Endothelial cell of umbilical vein (primary cell): ENCODE data around the gene TP53. TPM values are rescaled to one million over a fixed set of nuclear protein-coding genes. Genes with fewer than 3 reads are reported as not detected.

Source experiments
- BruUV-seq: library from RNA; stranded (reverse); fragments of 400-500 nt; replicated peaks from 2 replicates; lab custom pipeline; 2021; lab: Mats Ljungman, UMichigan
- CTCF ChIA-PET: fragments of 300-600, 350-600 bp; sonication (Branson Sonifier 250); formaldehyde crosslinking; loops from one replicate; lab custom pipeline; 2021; ENCODE audit warnings: antibody characterized with exemption, inconsistent platforms; lab: Charles Lee
- POLR2A ChIA-PET: fragments of 300-600, 350-600 bp; sonication (Branson Sonifier 250); formaldehyde crosslinking; loops from one replicate; lab custom pipeline; 2021; ENCODE audit warnings: antibody characterized with exemption, inconsistent platforms; lab: Charles Lee
- DNase-seq: peaks from one replicate; pipeline ENCODE4 v3.0.0-alpha.2; 2011; ENCODE audit warnings: low read depth, low spot score
- FAIRE-seq: peaks from 2 replicates; lab custom pipeline; 2011; peaks lifted over from hg19 to GRCh38; lab: Jason Lieb, UNC
- H2AFZ ChIP-seq: 2 replicates; pipeline ENCODE4 v1.6.0; 2012; ENCODE audit warnings: low read depth, low read length, control low read depth, inconsistent platforms
- H3K27ac ChIP-seq: 2 replicates; pipeline ENCODE4 v1.5.1; 2011; ENCODE audit warnings: low read depth, mild to moderate bottlenecking, control low read depth, low read length, moderate library complexity; ENCODE audit not compliant: insufficient read depth
- H3K27me3 ChIP-seq, 2 experiments: 2 replicates each; pipeline versions ENCODE4 v1.6.0 to v1.6.1; 2011; ENCODE audit warnings: low read length in 2 of 2, mixed read lengths in 1 of 2; ENCODE audit not compliant: control insufficient read depth in 2 of 2, insufficient read depth in 2 of 2
- H3K36me3 ChIP-seq, 2 experiments: 2 replicates in 1 of 2; 3 replicates in 1 of 2; pipeline ENCODE4 v1.5.1; 2011; ENCODE audit warnings: low read length in 2 of 2, mild to moderate bottlenecking in 1 of 2, moderate library complexity in 1 of 2; ENCODE audit not compliant: control insufficient read depth in 2 of 2, insufficient read depth in 2 of 2; ENCODE audit errors: extremely low read depth in 1 of 2
- H3K4me1 ChIP-seq: 3 replicates; pipeline ENCODE4 v1.5.1; 2011; ENCODE audit warnings: mild to moderate bottlenecking, low read length; ENCODE audit not compliant: control insufficient read depth, insufficient read depth; ENCODE audit errors: extremely low read depth
- H3K4me2 ChIP-seq: 2 replicates; pipeline ENCODE4 v1.6.1; 2011; ENCODE audit warnings: low read length, control low read depth, mixed read lengths; ENCODE audit not compliant: insufficient read depth
- H3K4me3 ChIP-seq, 3 experiments: fragments of 200-600 bp in 1 of 3; sonication (generic), shearing (Covaris generic) in 1 of 3; replicated peaks in 1 of 3; 2 replicates each; pipeline ENCODE4 v1.5.1; 2011 to 2016; ENCODE audit warnings: control low read depth in 3 of 3, low read length in 3 of 3, mild to moderate bottlenecking in 2 of 3, inconsistent platforms in 1 of 3, low read depth in 1 of 3, moderate library complexity in 1 of 3; ENCODE audit not compliant: insufficient read depth in 1 of 3
- H3K79me2 ChIP-seq: 2 replicates; pipeline ENCODE4 v1.6.0; 2012; ENCODE audit warnings: low read length, inconsistent platforms; ENCODE audit not compliant: control insufficient read depth, insufficient read depth
- H3K9ac ChIP-seq: replicated peaks from 2 replicates; pipeline ENCODE3; 2011; ENCODE audit warnings: low read length, control low read depth; ENCODE audit not compliant: insufficient read depth; ENCODE audit errors: extremely low read depth
- H3K9me1 ChIP-seq: replicated peaks from 3 replicates; pipeline ENCODE4 v1.6.0; 2011; ENCODE audit warnings: mild to moderate bottlenecking, low read length; ENCODE audit not compliant: control insufficient read depth, insufficient read depth; ENCODE audit errors: extremely low read depth
- H3K9me3 ChIP-seq: replicated peaks from 2 replicates; pipeline ENCODE4 v1.5.1; 2012; ENCODE audit warnings: low read length, inconsistent platforms; ENCODE audit not compliant: control insufficient read depth, insufficient read depth
- H4K20me1 ChIP-seq: replicated peaks from 2 replicates; pipeline ENCODE3; 2011; ENCODE audit warnings: mild to moderate bottlenecking, low read length; ENCODE audit not compliant: control insufficient read depth, insufficient read depth; ENCODE audit errors: extremely low read depth
- EZH2 ChIP-seq: IDR thresholded peaks from 2 replicates; pipeline ENCODE4 v1.6.1; 2012; ENCODE audit warnings: borderline replicate concordance, low read depth, mild to moderate bottlenecking, moderate library complexity, low read length, inconsistent platforms; ENCODE audit not compliant: severe bottlenecking
- FOS ChIP-seq: IDR thresholded peaks from 2 replicates; pipeline ENCODE4 v1.6.1; 2011; ENCODE audit warnings: mild to moderate bottlenecking, low read length, moderate library complexity, borderline replicate concordance; ENCODE audit not compliant: insufficient read depth
- GATA2 ChIP-seq: IDR thresholded peaks from 2 replicates; pipeline ENCODE4 v1.7.0; 2011; ENCODE audit warnings: low read depth, mild to moderate bottlenecking, moderate library complexity, mixed read lengths, low read length; ENCODE audit not compliant: insufficient read length, insufficient read depth
- JUN ChIP-seq: IDR thresholded peaks from 2 replicates; pipeline ENCODE4 v1.6.1; 2011; ENCODE audit warnings: borderline replicate concordance, low read depth; ENCODE audit not compliant: insufficient read length, insufficient read depth
- MYC ChIP-seq: IDR thresholded peaks from one replicate; pipeline ENCODE4 v1.6.1; 2011; ENCODE audit warnings: mild to moderate bottlenecking, low read depth, low read length
- POLR2A ChIP-seq: IDR thresholded peaks from 2 replicates; pipeline ENCODE4 v1.6.1; 2012; ENCODE audit warnings: low read depth, mild to moderate bottlenecking, control low read depth, low read length
- POLR2AphosphoS5 ChIP-seq: IDR thresholded peaks from 2 replicates; pipeline ENCODE4 v1.6.1; 2012; ENCODE audit warnings: low read depth, mild to moderate bottlenecking, control low read depth, low read length, moderate library complexity; ENCODE audit not compliant: insufficient read depth
- dilution Hi-C: fragments of 300-500 bp; cut with MboI; formaldehyde crosslinking; loops from one replicate; pipeline ENCODE4 v1.15.0; 2019; ENCODE audit warnings: low sequenced_read_pairs; ENCODE audit not compliant: extremely low pct_ligation_motif_present
- intact Hi-C: fragments of 100-400 bp; cut with micrococcal nuclease; formaldehyde crosslinking; loops from one replicate; pipeline ENCODE4 v1.10.0; 2022
- polyA plus RNA-seq, 4 experiments: library from polyadenylated mRNA; depleted of rRNA in 3 of 4; stranded (reverse) in 3 of 4; unstranded in 1 of 4; fragments of >200 nt; gene quantifications; 2 replicates each; pipeline versions ENCODE4 v1.2.1 to v1.2.3, GENCODE V29; 2011 to 2012; ENCODE audit warnings: missing spikeins in 1 of 4
- total RNA-seq: library from RNA; stranded (reverse); gene quantifications from 2 replicates; pipeline ENCODE4 v1.2.3, GENCODE V29; 2021
- TF ChIP-seq, protein P1 (sequence below), 2 donors: IDR thresholded peaks; 1 replicate in 1 of 2; 2 replicates in 1 of 2; pipeline ENCODE4 v1.5.1; 2011; ENCODE audit warnings: low read length in 2 of 2, mild to moderate bottlenecking in 2 of 2, moderate library complexity in 2 of 2, control low read depth in 1 of 2, inconsistent platforms in 1 of 2, low read depth in 1 of 2; ENCODE audit not compliant: insufficient read depth in 1 of 2; ENCODE audit errors: extremely low read depth in 1 of 2
- TF ChIP-seq, protein P2 (sequence below): IDR thresholded peaks from 2 replicates; pipeline ENCODE4 v1.6.1; 2011; ENCODE audit not compliant: insufficient read depth, insufficient read length

TP53 gene
- total and polyA plus RNA-seq, 2 donors (not counting 3 experiments of a cell fraction or from before 2014, with no cell fraction given), result 82.1 to 138 TPM

DNA sequence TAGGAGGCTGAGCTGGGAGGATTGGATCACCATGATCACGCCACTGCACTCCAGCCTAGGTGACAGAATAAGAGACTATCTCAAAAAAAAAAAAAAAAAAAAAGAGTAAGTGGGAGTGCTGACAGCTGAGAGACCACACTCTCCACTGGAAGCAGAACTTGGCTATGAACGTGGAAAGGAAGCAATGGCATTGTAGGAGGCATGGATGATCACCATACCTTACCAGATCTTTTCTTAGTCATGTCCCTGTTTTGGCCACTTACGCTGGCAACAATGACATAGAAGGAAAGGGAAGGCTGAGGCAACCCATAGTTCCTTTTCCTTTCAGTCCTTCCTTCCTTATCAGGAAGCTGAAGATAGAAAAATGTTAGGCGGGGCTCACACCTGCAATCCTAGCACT is 40.3 kb downstream of the TP53 start:
- no peaks in the 10 kb centered on the region for H4K20me1 ChIP-seq
- POLR2A ChIA-PET, result no interaction called here
- no peaks in the 10 kb centered on the region for H3K4me1 ChIP-seq
- intact Hi-C loops, result no loop called here
- dilution Hi-C loops, result no loop called here
- H3K27ac ChIP-seq, result no peak overlapping the region
- FAIRE-seq (no peak), DNase-seq (no peak)
- BruUV-seq, result no TSS peak
- CTCF ChIA-PET, result interaction anchor here (0.8 to 1.4 kb wide), 3 partner anchors 20 to 427 kb away, joined by 3 to 4 read pairs (median 4); partner anchors contain the start of genes TP53 and WRAP53
- H3K9me1 ChIP-seq, result no peaks in the 10 kb centered on the region
- H3K9me3 ChIP-seq, result no peaks in the 10 kb centered on the region
- H3K27me3 ChIP-seq, result peaks cover 12 to 20% of the 10 kb centered on the region in 2 experiments
- no peaks in the 10 kb centered on the region for H3K79me2 ChIP-seq
- TF ChIP-seq, protein P1, sequence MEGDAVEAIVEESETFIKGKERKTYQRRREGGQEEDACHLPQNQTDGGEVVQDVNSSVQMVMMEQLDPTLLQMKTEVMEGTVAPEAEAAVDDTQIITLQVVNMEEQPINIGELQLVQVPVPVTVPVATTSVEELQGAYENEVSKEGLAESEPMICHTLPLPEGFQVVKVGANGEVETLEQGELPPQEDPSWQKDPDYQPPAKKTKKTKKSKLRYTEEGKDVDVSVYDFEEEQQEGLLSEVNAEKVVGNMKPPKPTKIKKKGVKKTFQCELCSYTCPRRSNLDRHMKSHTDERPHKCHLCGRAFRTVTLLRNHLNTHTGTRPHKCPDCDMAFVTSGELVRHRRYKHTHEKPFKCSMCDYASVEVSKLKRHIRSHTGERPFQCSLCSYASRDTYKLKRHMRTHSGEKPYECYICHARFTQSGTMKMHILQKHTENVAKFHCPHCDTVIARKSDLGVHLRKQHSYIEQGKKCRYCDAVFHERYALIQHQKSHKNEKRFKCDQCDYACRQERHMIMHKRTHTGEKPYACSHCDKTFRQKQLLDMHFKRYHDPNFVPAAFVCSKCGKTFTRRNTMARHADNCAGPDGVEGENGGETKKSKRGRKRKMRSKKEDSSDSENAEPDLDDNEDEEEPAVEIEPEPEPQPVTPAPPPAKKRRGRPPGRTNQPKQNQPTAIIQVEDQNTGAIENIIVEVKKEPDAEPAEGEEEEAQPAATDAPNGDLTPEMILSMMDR (IDR thresholded peaks at IDR 0.05; ENCODE audit: extremely low read depth in 1 of 2, insufficient read depth in 1 of 2, low read depth in 1 of 2, low read length in 2 of 2), result no peak
- TF ChIP-seq EZH2 (no peak), POLR2AphosphoS5 (no peak), MYC (no peak), FOS (no peak), JUN (no peak), POLR2A (no peak), GATA2 (no peak)
- TF ChIP-seq, protein P2, sequence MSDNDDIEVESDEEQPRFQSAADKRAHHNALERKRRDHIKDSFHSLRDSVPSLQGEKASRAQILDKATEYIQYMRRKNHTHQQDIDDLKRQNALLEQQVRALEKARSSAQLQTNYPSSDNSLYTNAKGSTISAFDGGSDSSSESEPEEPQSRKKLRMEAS, result no peak
- H3K36me3 ChIP-seq, result no peaks in the 10 kb centered on the region
- H3K9ac ChIP-seq, result no peak overlapping the region
- no peak overlapping the region for H3K4me3 ChIP-seq
- no peak overlapping the region for H2AFZ ChIP-seq
- H3K4me2 ChIP-seq, result no peak overlapping the region
